GM21367 (cell line): ENCODE measurements around the gene TWIST1.

Experiments used
- ATAC-seq: cut with Tn5 transposase; IDR thresholded peaks from one replicate; pipeline ENCODE4 v1.9.1; 2021; ENCODE audit not compliant: unreplicated experiment

TWIST1 gene

GRCh38 chr7:19117091-19117869, at the start of gene TWIST1:
Gene TWIST1 (minus strand): TSS chr7:19117636. CDS start chr7:19117321, 315 bp downstream.
- no peak for ATAC-seq

- no peak for ATAC-seq
These were observed 44.2 kb upstream of the TWIST1 start for GRCh38 chr7:19161671-19162070.

GRCh38 chr7:19146699-19147098, 29.3 kb upstream of the TWIST1 start:
- no peak for ATAC-seq

GRCh38 chr7:19145434-19146115, 28.1 kb upstream of the TWIST1 start:
- ATAC-seq, result no peak

GRCh38 chr7:19144661-19145433, 27.4 kb upstream of the TWIST1 start, which contains the start of gene FERD3L:
Gene FERD3L (minus strand): TSS chr7:19145421. CDS start chr7:19145362, 59 bp downstream.
- no peak for ATAC-seq

- ATAC-seq, result no peak
These were observed 26.6 kb upstream of the TWIST1 start for GRCh38 chr7:19143881-19144574.

GRCh38 chr7:19139706-19140327, 22.4 kb upstream of the TWIST1 start:
- ATAC-seq, result no peak

GRCh38 chr7:19133886-19134285, 16.4 kb upstream of the TWIST1 start:
- ATAC-seq, result no peak

GRCh38 chr7:19133390-19133789, 16.0 kb upstream of the TWIST1 start:
- ATAC-seq, result no peak

GRCh38 chr7:19128856-19129255, 11.4 kb upstream of the TWIST1 start:
- ATAC-seq, result no peak

GRCh38 chr7:19121977-19122588, 4.6 kb upstream of the TWIST1 start:
- ATAC-seq, result no peak

GRCh38 chr7:19119870-19120486, 2.5 kb upstream of the TWIST1 start:
- ATAC-seq, result no peak

- ATAC-seq, result no peak
These were observed 1.9 kb upstream of the TWIST1 start for GRCh38 chr7:19119372-19119771.

- ATAC-seq, result no peak
These were observed 1.4 kb upstream of the TWIST1 start for GRCh38 chr7:19118636-19119371.

- ATAC-seq, result no peak
These were observed 603 bp upstream of the TWIST1 start for GRCh38 chr7:19117870-19118608.

GRCh38 chr7:19116121-19117090, 1.0 kb downstream of the TWIST1 start:
- ATAC-seq, result no peak

- no peak for ATAC-seq
These were observed 2.9 kb downstream of the TWIST1 start for GRCh38 chr7:19114551-19114855.
